Activated naive CD4-positive, alpha-beta T cell treated with anti-CD3 and anti-CD28 coated beads for 36 hours (primary cell): ENCODE results near the gene FOXN3. TPM values are rescaled to one million over a fixed set of nuclear protein-coding genes. Genes with fewer than 3 reads are reported as not detected.
"Not testable (repeated sequence)": the region's sequence is repeated elsewhere in the genome, so short reads cannot be mapped to it uniquely, and the experiment has no call there.

ENCODE experiments used
- CTCF ChIA-PET: fragments of 350-600 bp; sonication (Branson Sonifier 250); formaldehyde crosslinking; loops from one replicate; lab custom pipeline; 2021; ENCODE audit warnings: antibody characterized with exemption; lab: Charles Lee
- DNase-seq: peaks from one replicate; pipeline ENCODE4 v3.0.0-alpha.2; 2020
- H3K27ac Mint-ChIP-seq: one replicate; pipeline ENCODE4 v1.8.0; 2021; ENCODE audit warnings: mild to moderate bottlenecking, mixed read lengths
- H3K27me3 Mint-ChIP-seq: one replicate; pipeline ENCODE4 v1.8.0; 2021; ENCODE audit warnings: low read depth, mixed read lengths
- H3K36me3 Mint-ChIP-seq: one replicate; pipeline ENCODE4 v1.8.0; 2021; ENCODE audit warnings: low read depth, mixed read lengths
- H3K4me1 Mint-ChIP-seq: one replicate; pipeline ENCODE4 v1.8.0; 2021; ENCODE audit warnings: low read depth, mixed read lengths
- H3K4me3 Mint-ChIP-seq: one replicate; pipeline ENCODE4 v1.8.0; 2021; ENCODE audit warnings: mild to moderate bottlenecking, moderate library complexity, mixed read lengths
- H3K9me3 Mint-ChIP-seq: one replicate; pipeline ENCODE4 v1.8.0; 2021; ENCODE audit warnings: mixed read lengths
- intact Hi-C: fragments of 100-400 bp; cut with micrococcal nuclease; formaldehyde crosslinking; loops from one replicate; pipeline ENCODE4 v1.15.1; 2023
- total RNA-seq, 2 experiments: library from RNA; stranded (reverse); gene quantifications; one replicate each; pipeline ENCODE4 v1.2.3, GENCODE V29; 2021

FOXN3 gene
- total RNA-seq, 2 experiments from 2014 or later = 64.6 to 65.0 TPM

GRCh38 chr14:89162586-89162985 lies 254.4 kb downstream of the FOXN3 start:
- no peak overlapping the region for H3K27ac Mint-ChIP-seq
- intact Hi-C loops = no loop called here
- H3K27me3 Mint-ChIP-seq = no peaks in the 10 kb centered on the region
- no peaks in the 10 kb centered on the region for H3K9me3 Mint-ChIP-seq
- peaks cover 7% of the 10 kb centered on the region for H3K36me3 Mint-ChIP-seq
- peaks cover 17% of the 10 kb centered on the region for H3K4me1 Mint-ChIP-seq
- DNase-seq = no peak
- CTCF ChIA-PET = no interaction called here
- H3K4me3 Mint-ChIP-seq = no peak overlapping the region

GRCh38 chr14:89160437-89160836 lies 256.6 kb downstream of the FOXN3 start:
- Mint-ChIP-seq H3K9me3 (no peaks in the 10 kb centered on the region), H3K4me3 (no peak overlapping the region), H3K36me3 (peaks cover 11% of the 10 kb centered on the region), H3K27me3 (no peaks in the 10 kb centered on the region), H3K27ac (no peak overlapping the region), H3K4me1 (peaks cover 11% of the 10 kb centered on the region)
- intact Hi-C loops = no loop called here
- DNase-seq = no peak
- CTCF ChIA-PET = no interaction called here

GRCh38 chr14:89158701-89159100 lies 258.3 kb downstream of the FOXN3 start:
- CTCF ChIA-PET = no interaction called here
- H3K4me3 Mint-ChIP-seq = no peak overlapping the region
- DNase-seq = no peak
- peaks cover 18% of the 10 kb centered on the region for H3K36me3 Mint-ChIP-seq
- no peaks in the 10 kb centered on the region for H3K9me3 Mint-ChIP-seq
- H3K4me1 Mint-ChIP-seq = no peaks in the 10 kb centered on the region
- intact Hi-C loops = no loop called here
- H3K27ac Mint-ChIP-seq = no peak overlapping the region
- H3K27me3 Mint-ChIP-seq = no peaks in the 10 kb centered on the region

- H3K36me3 Mint-ChIP-seq = peaks cover 18% of the 10 kb centered on the region
- DNase-seq, H3K4me3 Mint-ChIP-seq, intact Hi-C loops, H3K27me3 Mint-ChIP-seq, H3K27ac Mint-ChIP-seq, H3K4me1 Mint-ChIP-seq, H3K9me3 Mint-ChIP-seq: not testable (repeated sequence)
- CTCF ChIA-PET = interaction anchor here (0.6 kb wide), 1 partner anchor 119 kb away, joined by 3 read pairs; no protein-coding TSS in a partner anchor
Measured at GRCh38 chr14:89158104-89158503, 258.9 kb downstream of the FOXN3 start.

- peaks cover 3% of the 10 kb centered on the region for H3K9me3 Mint-ChIP-seq
- no peak overlapping the region for H3K4me3 Mint-ChIP-seq
- H3K27me3 Mint-ChIP-seq = no peaks in the 10 kb centered on the region
- no peak for DNase-seq
- intact Hi-C loops = no loop called here
- CTCF ChIA-PET = interaction anchor here (0.6 kb wide), 1 partner anchor 252 kb away, joined by 3 read pairs; no protein-coding TSS in a partner anchor
- H3K27ac Mint-ChIP-seq = no peak overlapping the region
- peaks cover 14% of the 10 kb centered on the region for H3K36me3 Mint-ChIP-seq
- H3K4me1 Mint-ChIP-seq = no peaks in the 10 kb centered on the region
Measured at GRCh38 chr14:89155491-89155890, 261.5 kb downstream of the FOXN3 start.

GRCh38 chr14:89151693-89152092 lies 265.3 kb downstream of the FOXN3 start:
- H3K27ac Mint-ChIP-seq, CTCF ChIA-PET, intact Hi-C loops, DNase-seq, H3K27me3 Mint-ChIP-seq, H3K9me3 Mint-ChIP-seq, H3K4me3 Mint-ChIP-seq, H3K4me1 Mint-ChIP-seq: not testable (repeated sequence)
- H3K36me3 Mint-ChIP-seq = peaks cover 12% of the 10 kb centered on the region

- intact Hi-C loops = no loop called here
- no peaks in the 10 kb centered on the region for H3K27me3 Mint-ChIP-seq
- H3K36me3 Mint-ChIP-seq = no peaks in the 10 kb centered on the region
- no peak overlapping the region for H3K4me3 Mint-ChIP-seq
- H3K9me3 Mint-ChIP-seq = no peaks in the 10 kb centered on the region
- no peaks in the 10 kb centered on the region for H3K4me1 Mint-ChIP-seq
- CTCF ChIA-PET = no interaction called here
- no peak overlapping the region for H3K27ac Mint-ChIP-seq
- DNase-seq = no peak
Measured at GRCh38 chr14:89146274-89146673, 270.8 kb downstream of the FOXN3 start.

- H3K4me1 Mint-ChIP-seq = no peaks in the 10 kb centered on the region
- H3K27me3 Mint-ChIP-seq = no peaks in the 10 kb centered on the region
- no peak for DNase-seq
- H3K4me3 Mint-ChIP-seq = no peak overlapping the region
- intact Hi-C loops = no loop called here
- no peaks in the 10 kb centered on the region for H3K36me3 Mint-ChIP-seq
- H3K27ac Mint-ChIP-seq = no peak overlapping the region
- CTCF ChIA-PET = no interaction called here
- H3K9me3 Mint-ChIP-seq = no peaks in the 10 kb centered on the region
Measured at GRCh38 chr14:89144642-89145041, 272.4 kb downstream of the FOXN3 start.

GRCh38 chr14:89144066-89144465 lies 273.0 kb downstream of the FOXN3 start:
- CTCF ChIA-PET = no interaction called here

GRCh38 chr14:89143595-89143994 lies 273.4 kb downstream of the FOXN3 start:
- no peak for DNase-seq

More at GRCh38 chr14:89144066-89144465, 273.0 kb downstream of the FOXN3 start:
- H3K27ac Mint-ChIP-seq = no peak overlapping the region
- no peak for DNase-seq
- H3K4me1 Mint-ChIP-seq = no peaks in the 10 kb centered on the region
- no peaks in the 10 kb centered on the region for H3K27me3 Mint-ChIP-seq
- no peak overlapping the region for H3K4me3 Mint-ChIP-seq
- no peaks in the 10 kb centered on the region for H3K9me3 Mint-ChIP-seq
- no peaks in the 10 kb centered on the region for H3K36me3 Mint-ChIP-seq
- intact Hi-C loops = no loop called here

GRCh38 chr14:89142366-89142765 lies 274.7 kb downstream of the FOXN3 start:
- no peak for DNase-seq
- H3K27me3 Mint-ChIP-seq = no peaks in the 10 kb centered on the region
- peaks cover under 1% of the 10 kb centered on the region for H3K9me3 Mint-ChIP-seq
- CTCF ChIA-PET = no interaction called here
- intact Hi-C loops = no loop called here
- no peaks in the 10 kb centered on the region for H3K4me1 Mint-ChIP-seq
- no peak overlapping the region for H3K4me3 Mint-ChIP-seq
- H3K36me3 Mint-ChIP-seq = no peaks in the 10 kb centered on the region
- no peak overlapping the region for H3K27ac Mint-ChIP-seq

More at GRCh38 chr14:89143595-89143994, 273.4 kb downstream of the FOXN3 start:
- Mint-ChIP-seq H3K27me3 (no peaks in the 10 kb centered on the region), H3K9me3 (no peaks in the 10 kb centered on the region), H3K4me1 (no peaks in the 10 kb centered on the region), H3K4me3 (no peak overlapping the region), H3K27ac (no peak overlapping the region), H3K36me3 (no peaks in the 10 kb centered on the region)
- intact Hi-C loops = no loop called here
- CTCF ChIA-PET = no interaction called here

- intact Hi-C loops = no loop called here
- H3K27ac Mint-ChIP-seq = no peak overlapping the region
- CTCF ChIA-PET = no interaction called here
Measured at GRCh38 chr14:89141862-89142261, 275.2 kb downstream of the FOXN3 start.

GRCh38 chr14:89140326-89140725 lies 276.7 kb downstream of the FOXN3 start:
- CTCF ChIA-PET = no interaction called here
- Mint-ChIP-seq H3K4me1 (no peaks in the 10 kb centered on the region), H3K27ac (no peak overlapping the region), H3K4me3 (no peak overlapping the region), H3K36me3 (no peaks in the 10 kb centered on the region), H3K9me3 (peaks cover 14% of the 10 kb centered on the region), H3K27me3 (no peaks in the 10 kb centered on the region)
- intact Hi-C loops = no loop called here
- no peak for DNase-seq

More at GRCh38 chr14:89141862-89142261, 275.2 kb downstream of the FOXN3 start:
- no peaks in the 10 kb centered on the region for H3K4me1 Mint-ChIP-seq
- H3K4me3 Mint-ChIP-seq = no peak overlapping the region
- DNase-seq = no peak
- peaks cover 4% of the 10 kb centered on the region for H3K9me3 Mint-ChIP-seq
- no peaks in the 10 kb centered on the region for H3K27me3 Mint-ChIP-seq
- no peaks in the 10 kb centered on the region for H3K36me3 Mint-ChIP-seq
